ENCODE data around the gene MX2.

GRCh38 chr21:41432562-41433460 lies 71.0 kb downstream of the MX2 start:
- no peak for TF ChIP-seq POLR2A (IDR thresholded peaks at IDR 0.05; ENCODE audit: low read length)
- no peak for TF ChIP-seq GATA1 (IDR thresholded peaks at IDR 0.05; ENCODE audit: low read depth, low read length)

All from erythroblast (primary cell).